K562 (cell line): ENCODE data around the gene CFAP206. TPM values are rescaled to one million over a fixed set of nuclear protein-coding genes. Genes with fewer than 3 reads are reported as not detected.

ENCODE experiments used
- ARID1B ChIP-seq: fragments of 450-650 bp; IDR thresholded peaks from 2 replicates; pipeline ENCODE4 v1.6.1; 2016; ENCODE audit warnings: antibody characterized with exemption, mild to moderate bottlenecking, inconsistent platforms
- BRF1 ChIP-seq: IDR thresholded peaks from 3 replicates; pipeline ENCODE4 v1.6.1; 2011; ENCODE audit warnings: borderline replicate concordance, mild to moderate bottlenecking; ENCODE audit not compliant: insufficient read length; ENCODE audit errors: extremely low read depth
- BRF2 ChIP-seq: IDR thresholded peaks from 3 replicates; pipeline ENCODE4 v1.6.1; 2011; ENCODE audit warnings: borderline replicate concordance, mild to moderate bottlenecking; ENCODE audit not compliant: insufficient read length, insufficient read depth
- CBFA2T2 ChIP-seq: fragments of 450-650 bp; conservative IDR thresholded peaks from 2 replicates; pipeline ENCODE4 v1.6.1; 2017; ENCODE audit warnings: mild to moderate bottlenecking
- CBFB ChIP-seq: sonication (generic); formaldehyde crosslinking; IDR thresholded peaks from 2 replicates; pipeline ENCODE4 v1.4.0; 2020; ENCODE audit warnings: mild to moderate bottlenecking, missing genetic modification reagents
- CBX2 ChIP-seq: fragments of 200-600 bp; sonication (generic); IDR thresholded peaks from one replicate; pipeline ENCODE4 v1.6.1; 2012; ENCODE audit warnings: mild to moderate bottlenecking, low read length, inconsistent platforms; ENCODE audit not compliant: insufficient read depth, poor library complexity, severe bottlenecking
- CBX5 ChIP-seq: IDR thresholded peaks from 2 replicates; pipeline ENCODE4 v1.6.1; 2014; ENCODE audit warnings: low read depth, borderline replicate concordance
- CREBBP ChIP-seq: IDR thresholded peaks from one replicate; pipeline ENCODE4 v1.6.1; 2012; ENCODE audit warnings: low read depth, mild to moderate bottlenecking, control low read depth, inconsistent platforms, low read length
- ETV1 ChIP-seq: fragments of 450-650 bp; conservative IDR thresholded peaks from 2 replicates; pipeline ENCODE4 v1.6.1; 2016; ENCODE audit warnings: missing genetic modification characterization, control low read depth, low read depth, missing compliant biosample characterization
- FOXJ3 ChIP-seq: sonication (generic); formaldehyde crosslinking; IDR thresholded peaks from 2 replicates; pipeline ENCODE4 v1.4.0; 2020; ENCODE audit warnings: mild to moderate bottlenecking, missing genetic modification reagents
- GTF2E2 ChIP-seq: fragments of 200-800 bp; sonication (Bioruptor generic); IDR thresholded peaks from 2 replicates; pipeline ENCODE4 v1.6.1; 2016; ENCODE audit warnings: missing genetic modification characterization, missing compliant biosample characterization
- KLF10 ChIP-seq: fragments of 250-450 bp; sonication (Bioruptor Pico); IDR thresholded peaks from 2 replicates; pipeline ENCODE4 v1.6.1; 2021; ENCODE audit warnings: matching md5 sums
- NFE2L1 ChIP-seq: fragments of 450-650 bp; IDR thresholded peaks from 2 replicates; pipeline ENCODE4 v1.6.1; 2016; ENCODE audit warnings: missing genetic modification characterization, low read depth, mild to moderate bottlenecking, missing compliant biosample characterization, moderate library complexity, borderline replicate concordance
- TAF15 ChIP-seq: fragments of 200-400 bp; formaldehyde crosslinking; IDR thresholded peaks from 2 replicates; pipeline ENCODE4 v1.6.1; 2017; ENCODE audit warnings: mild to moderate bottlenecking, low read depth, low read length, moderate library complexity
- TRIM25 ChIP-seq: fragments of 450-650 bp; IDR thresholded peaks from 2 replicates; pipeline ENCODE4 v1.7.0; 2016; ENCODE audit warnings: borderline replicate concordance
- VEZF1 ChIP-seq: fragments of 200-800 bp; sonication (Bioruptor generic); IDR thresholded peaks from 2 replicates; pipeline ENCODE4 v1.6.1; 2017; ENCODE audit warnings: missing genetic modification characterization, missing compliant biosample characterization
- ZBED1 ChIP-seq: IDR thresholded peaks from 2 replicates; pipeline ENCODE4 v1.6.1; 2014
- ZNF23 ChIP-seq: fragments of 250-450 bp; sonication (Bioruptor Pico); IDR thresholded peaks from 2 replicates; pipeline ENCODE4 v1.4.0; 2020; ENCODE audit warnings: mild to moderate bottlenecking
- ZNF699 ChIP-seq: fragments of 250-450 bp; sonication (Bioruptor Pico); IDR thresholded peaks from 2 replicates; pipeline ENCODE4 v1.8.0; 2021; ENCODE audit warnings: mild to moderate bottlenecking, moderate library complexity; ENCODE audit not compliant: insufficient replicate concordance
- polyA plus RNA-seq, 8 experiments: library from polyadenylated mRNA; depleted of rRNA in 4 of 8; stranded (reverse) in 5 of 8; unstranded in 3 of 8; fragments of >200 nt; fragmentation: Nextera tagmentation in 2 of 8; fragmentation: Illumina TruSeq in 1 of 8; extraction: Ambion mirVana in 2 of 8; extraction: Trizol in 1 of 8; gene quantifications; 2 replicates each; pipeline versions ENCODE4 v1.2.1 to v1.2.3, GENCODE V29; 2011 to 2014; ENCODE audit warnings: inconsistent platforms in 1 of 8, missing spikeins in 1 of 8
- total RNA-seq, 7 experiments: library from RNA; depleted of rRNA in 6 of 7; stranded (reverse); fragments of >200 nt in 6 of 7; fragmentation: Illumina TruSeq in 2 of 7; extraction: Trizol in 2 of 7; gene quantifications; 2 replicates each; pipeline versions ENCODE4 v1.2.1 to v1.2.3, GENCODE V29; 2011 to 2021; ENCODE audit warnings: low replicate concordance in 1 of 7
- TF ChIP-seq, protein P1 (sequence below): fragments of 250-450 bp; sonication (Bioruptor Pico); IDR thresholded peaks from 2 replicates; pipeline ENCODE4 v1.9.0; 2021; ENCODE audit warnings: mild to moderate bottlenecking, inconsistent platforms
- TF ChIP-seq, protein P2 (sequence below): fragments of 250-450 bp; sonication (Bioruptor Pico); IDR thresholded peaks from 2 replicates; pipeline ENCODE4 v1.9.0; 2021; ENCODE audit warnings: mild to moderate bottlenecking
- TF ChIP-seq, protein P3 (sequence below): sonication (generic); formaldehyde crosslinking; IDR thresholded peaks from 2 replicates; pipeline ENCODE4 v1.8.0; 2022; ENCODE audit warnings: missing genetic modification reagents, mild to moderate bottlenecking, borderline replicate concordance

The CFAP206 gene
- total and polyA plus RNA-seq, 9 of the 15 experiments (the other 6 are each of a cell fraction or from before 2014, with no cell fraction given) = 0.06 to 0.33 (median 0.18) TPM; not detected in 2

GRCh38 chr6:87436435-87436834, 28.7 kb downstream of the CFAP206 start (continued):
- TF ChIP-seq, protein P1, sequence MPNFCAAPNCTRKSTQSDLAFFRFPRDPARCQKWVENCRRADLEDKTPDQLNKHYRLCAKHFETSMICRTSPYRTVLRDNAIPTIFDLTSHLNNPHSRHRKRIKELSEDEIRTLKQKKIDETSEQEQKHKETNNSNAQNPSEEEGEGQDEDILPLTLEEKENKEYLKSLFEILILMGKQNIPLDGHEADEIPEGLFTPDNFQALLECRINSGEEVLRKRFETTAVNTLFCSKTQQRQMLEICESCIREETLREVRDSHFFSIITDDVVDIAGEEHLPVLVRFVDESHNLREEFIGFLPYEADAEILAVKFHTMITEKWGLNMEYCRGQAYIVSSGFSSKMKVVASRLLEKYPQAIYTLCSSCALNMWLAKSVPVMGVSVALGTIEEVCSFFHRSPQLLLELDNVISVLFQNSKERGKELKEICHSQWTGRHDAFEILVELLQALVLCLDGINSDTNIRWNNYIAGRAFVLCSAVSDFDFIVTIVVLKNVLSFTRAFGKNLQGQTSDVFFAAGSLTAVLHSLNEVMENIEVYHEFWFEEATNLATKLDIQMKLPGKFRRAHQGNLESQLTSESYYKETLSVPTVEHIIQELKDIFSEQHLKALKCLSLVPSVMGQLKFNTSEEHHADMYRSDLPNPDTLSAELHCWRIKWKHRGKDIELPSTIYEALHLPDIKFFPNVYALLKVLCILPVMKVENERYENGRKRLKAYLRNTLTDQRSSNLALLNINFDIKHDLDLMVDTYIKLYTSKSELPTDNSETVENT (CRISPR knock-in tag) = no peak
- TF ChIP-seq NFE2L1 (tag) = no peak
- TF ChIP-seq CREBBP = no peak
- no peak for TF ChIP-seq BRF2
- no peak for TF ChIP-seq ZNF699 (CRISPR knock-in tag)
- no peak for TF ChIP-seq KLF10 (CRISPR knock-in tag)
- peak; percentile 25; the same call in 1 of the 2 replicates for TF ChIP-seq VEZF1
- TF ChIP-seq, protein P2, sequence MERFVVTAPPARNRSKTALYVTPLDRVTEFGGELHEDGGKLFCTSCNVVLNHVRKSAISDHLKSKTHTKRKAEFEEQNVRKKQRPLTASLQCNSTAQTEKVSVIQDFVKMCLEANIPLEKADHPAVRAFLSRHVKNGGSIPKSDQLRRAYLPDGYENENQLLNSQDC (CRISPR knock-in tag) = no peak
- TF ChIP-seq GTF2E2 = no peak
- no peak for TF ChIP-seq ZNF23 (CRISPR knock-in tag)
- no peak for TF ChIP-seq CBX5
- no peak for TF ChIP-seq ARID1B
- TF ChIP-seq, protein P3, sequence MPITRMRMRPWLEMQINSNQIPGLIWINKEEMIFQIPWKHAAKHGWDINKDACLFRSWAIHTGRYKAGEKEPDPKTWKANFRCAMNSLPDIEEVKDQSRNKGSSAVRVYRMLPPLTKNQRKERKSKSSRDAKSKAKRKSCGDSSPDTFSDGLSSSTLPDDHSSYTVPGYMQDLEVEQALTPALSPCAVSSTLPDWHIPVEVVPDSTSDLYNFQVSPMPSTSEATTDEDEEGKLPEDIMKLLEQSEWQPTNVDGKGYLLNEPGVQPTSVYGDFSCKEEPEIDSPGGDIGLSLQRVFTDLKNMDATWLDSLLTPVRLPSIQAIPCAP (CRISPR knock-in tag) = no peak
- TF ChIP-seq CBFB (CRISPR knock-in tag) = no peak
- TF ChIP-seq ZBED1 = no peak
- no peak for TF ChIP-seq BRF1
- TF ChIP-seq TAF15 = no peak
- TF ChIP-seq FOXJ3 = no peak
- TF ChIP-seq TRIM25 = no peak
- TF ChIP-seq ETV1 (tag) = no peak
- TF ChIP-seq CBX2 = no peak
- no peak for TF ChIP-seq CBFA2T2
